C4-2B (cell line): Measurements from ENCODE around the gene SFT2D1.

Experiments
- ZFX ChIP-seq: fragments of 450-650 bp; IDR thresholded peaks from 2 replicates; pipeline ENCODE4 v1.6.1; 2017
- TF ChIP-seq, protein P1 (sequence below): fragments of 450-650 bp; conservative IDR thresholded peaks from 2 replicates; pipeline ENCODE4 v1.5.1; 2017; ENCODE audit warnings: mild to moderate bottlenecking

GRCh38 chr6:166360243-166361076 is 18.1 kb upstream of the SFT2D1 start:
- TF ChIP-seq, protein P1, sequence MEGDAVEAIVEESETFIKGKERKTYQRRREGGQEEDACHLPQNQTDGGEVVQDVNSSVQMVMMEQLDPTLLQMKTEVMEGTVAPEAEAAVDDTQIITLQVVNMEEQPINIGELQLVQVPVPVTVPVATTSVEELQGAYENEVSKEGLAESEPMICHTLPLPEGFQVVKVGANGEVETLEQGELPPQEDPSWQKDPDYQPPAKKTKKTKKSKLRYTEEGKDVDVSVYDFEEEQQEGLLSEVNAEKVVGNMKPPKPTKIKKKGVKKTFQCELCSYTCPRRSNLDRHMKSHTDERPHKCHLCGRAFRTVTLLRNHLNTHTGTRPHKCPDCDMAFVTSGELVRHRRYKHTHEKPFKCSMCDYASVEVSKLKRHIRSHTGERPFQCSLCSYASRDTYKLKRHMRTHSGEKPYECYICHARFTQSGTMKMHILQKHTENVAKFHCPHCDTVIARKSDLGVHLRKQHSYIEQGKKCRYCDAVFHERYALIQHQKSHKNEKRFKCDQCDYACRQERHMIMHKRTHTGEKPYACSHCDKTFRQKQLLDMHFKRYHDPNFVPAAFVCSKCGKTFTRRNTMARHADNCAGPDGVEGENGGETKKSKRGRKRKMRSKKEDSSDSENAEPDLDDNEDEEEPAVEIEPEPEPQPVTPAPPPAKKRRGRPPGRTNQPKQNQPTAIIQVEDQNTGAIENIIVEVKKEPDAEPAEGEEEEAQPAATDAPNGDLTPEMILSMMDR, result no peak
- no peak for TF ChIP-seq ZFX
